Measurements from ENCODE around the gene CYP2U1.

DNA sequence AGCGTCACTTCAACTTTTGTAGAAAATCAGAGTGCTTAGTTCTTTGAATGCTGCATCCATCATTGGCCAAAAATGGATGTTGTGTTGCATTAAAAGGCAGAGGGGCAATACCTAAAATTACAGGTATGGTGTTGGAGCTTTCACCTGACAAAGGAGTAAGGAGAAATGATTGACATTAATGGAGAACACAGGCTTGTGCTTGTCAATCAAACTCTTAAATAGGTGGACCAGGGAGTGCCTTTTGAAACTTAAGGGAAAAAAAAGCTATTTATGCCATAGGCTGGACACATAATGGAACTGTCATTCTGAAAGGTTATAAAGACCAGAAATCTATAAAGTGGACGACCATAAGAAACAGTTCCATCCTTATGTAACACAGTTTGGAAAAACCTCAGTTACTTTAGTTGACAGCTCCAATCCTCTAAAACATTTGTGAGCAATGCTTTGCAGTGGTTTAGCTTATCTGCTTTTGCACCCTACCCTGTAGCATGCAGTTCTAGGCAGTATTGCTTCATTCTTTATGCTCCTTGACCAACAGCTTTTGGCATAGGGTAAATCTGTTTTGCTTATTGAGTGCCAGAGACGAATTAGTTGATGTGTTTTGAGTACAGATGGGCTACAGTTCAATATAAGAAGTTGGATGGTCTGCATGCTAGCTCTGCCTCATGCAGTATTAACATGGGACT, 60.7 kb downstream of the CYP2U1 start:
- TF ChIP-seq CTCF (IDR thresholded peaks at IDR 0.05; ENCODE audit: extremely low read depth in 1 of 2, insufficient read depth in 1 of 2, low read depth in 1 of 2, low read length in 2 of 2) (no peak), POLR2A (IDR thresholded peaks at IDR 0.05; ENCODE audit: low read depth, low read length) (no peak), EZH2 (IDR thresholded peaks at IDR 0.05; ENCODE audit: borderline replicate concordance, low read depth, low read length, severe bottlenecking) (no peak), POLR2AphosphoS5 (IDR thresholded peaks at IDR 0.05; ENCODE audit: insufficient read depth, low read depth, low read length) (no peak), FOS (IDR thresholded peaks at IDR 0.05; ENCODE audit: borderline replicate concordance, insufficient read depth, low read length) (no peak)
- TF ChIP-seq, protein P1, sequence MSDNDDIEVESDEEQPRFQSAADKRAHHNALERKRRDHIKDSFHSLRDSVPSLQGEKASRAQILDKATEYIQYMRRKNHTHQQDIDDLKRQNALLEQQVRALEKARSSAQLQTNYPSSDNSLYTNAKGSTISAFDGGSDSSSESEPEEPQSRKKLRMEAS (IDR thresholded peaks at IDR 0.05; ENCODE audit: insufficient read depth, insufficient read length): no peak
